Right renal pelvis (tissue), 4 donors: ENCODE results near the gene LRP1B. TPM values are rescaled to one million over a fixed set of nuclear protein-coding genes. Genes with fewer than 3 reads are reported as not detected.
"Not testable (repeated sequence)": the region's sequence is repeated elsewhere in the genome, so short reads cannot be mapped to it uniquely, and the experiment has no call there.

Source experiments
- DNase-seq, 4 donors: peaks; one replicate each; pipeline ENCODE4 v3.0.0-alpha.2; 2013; ENCODE audit warnings: low read depth in 4 of 4, low spot score in 3 of 4, missing footprints in 1 of 4
- polyA plus RNA-seq, 4 donors: library from polyadenylated mRNA; unstranded; fragments of 120-200 nt; gene quantifications; one replicate each; pipeline ENCODE4 v1.2.1, GENCODE V29; 2013; ENCODE audit not compliant: insufficient read length in 4 of 4

The LRP1B gene
- polyA plus RNA-seq, 4 donors, result 0.96 to 1.1 (median 0.99) TPM

DNA sequence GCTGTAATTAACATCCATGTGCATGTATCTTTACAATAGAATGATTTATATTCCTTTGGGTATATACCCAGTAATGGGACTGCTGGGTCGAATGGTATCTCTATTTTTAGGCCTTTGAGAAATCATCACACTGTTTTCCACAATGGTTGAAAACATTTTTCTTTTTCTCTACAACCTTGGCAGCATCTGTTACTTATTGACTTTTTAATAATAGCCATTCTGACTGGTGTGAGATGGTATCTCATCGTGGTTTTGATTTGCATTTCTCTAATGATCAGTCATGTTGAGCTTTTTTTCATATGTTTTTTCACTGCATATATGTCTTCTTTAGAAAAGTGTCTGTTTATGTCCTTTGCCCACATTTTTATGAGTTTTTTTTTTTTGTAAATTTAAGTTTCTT, 1586.0 kb downstream of the LRP1B start:
- DNase-seq, result not testable (repeated sequence)

DNA sequence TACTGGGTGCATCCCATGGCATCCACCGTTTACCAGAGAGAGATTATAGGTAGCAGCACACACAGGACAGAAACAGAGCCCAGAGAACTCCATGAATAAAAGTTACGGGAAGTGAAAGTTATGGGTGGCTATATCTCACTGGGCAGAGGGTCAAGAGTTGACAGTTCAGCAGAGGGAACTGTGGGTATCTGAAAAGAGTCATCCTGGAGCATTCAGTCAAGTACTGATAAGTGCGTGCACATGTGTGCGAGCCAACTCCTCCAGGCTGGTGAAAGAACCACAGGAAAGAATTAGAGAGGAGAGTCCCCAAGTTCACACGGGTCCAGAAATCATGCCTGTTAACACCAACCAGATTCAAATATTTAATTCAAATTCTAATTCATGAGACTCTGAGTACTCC, 1588.2 kb downstream of the LRP1B start:
- no peak for DNase-seq

DNA sequence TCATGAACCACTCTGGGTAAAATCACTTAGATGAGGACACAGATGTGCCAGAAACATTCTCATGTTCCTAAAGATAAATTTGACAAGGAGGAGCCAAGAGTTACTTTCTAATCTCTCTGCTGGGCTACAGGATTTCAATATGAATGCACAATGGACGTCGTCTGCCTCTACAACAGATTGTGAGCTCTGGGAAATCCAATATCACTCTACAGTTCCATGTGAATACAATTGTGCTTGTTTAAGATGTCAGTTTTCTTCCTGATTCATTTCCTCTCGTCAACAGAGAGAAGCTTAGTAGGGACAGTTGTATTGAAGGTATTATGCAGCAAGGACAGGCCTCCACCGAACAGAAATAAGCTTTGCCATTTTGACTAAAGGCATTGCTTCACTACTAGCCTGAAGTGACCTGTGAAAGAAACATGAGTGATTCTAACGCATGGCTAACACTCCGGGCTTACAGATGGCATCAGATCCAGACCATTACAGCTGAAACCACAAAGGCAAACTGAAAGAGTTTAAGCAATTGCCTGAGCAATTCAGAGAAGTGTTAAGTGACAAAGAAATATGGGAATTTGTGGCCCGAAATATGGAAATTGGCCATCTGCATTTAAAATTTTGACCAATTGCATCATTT, 1591.5 kb downstream of the LRP1B start:
- DNase-seq, result no peak

DNA sequence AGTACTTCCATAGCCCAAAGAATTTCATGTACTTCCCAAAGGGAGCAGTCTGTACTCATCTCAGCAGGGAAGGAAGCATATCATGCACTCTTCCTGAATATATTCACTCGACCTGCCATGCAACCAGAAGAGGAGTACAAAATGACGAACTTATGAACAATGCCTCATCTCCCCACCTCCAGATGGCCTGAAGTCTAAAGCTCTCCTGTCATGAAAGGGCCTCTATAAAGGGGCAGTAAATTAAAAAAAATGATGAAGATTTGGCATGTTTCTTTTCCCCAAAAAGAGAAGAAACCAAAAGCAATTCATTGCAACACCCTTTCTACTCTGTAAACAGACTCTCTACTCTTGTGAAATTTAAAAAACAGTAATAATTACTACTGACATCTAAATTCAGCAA, 1601.1 kb downstream of the LRP1B start:
- no peak for DNase-seq

DNA sequence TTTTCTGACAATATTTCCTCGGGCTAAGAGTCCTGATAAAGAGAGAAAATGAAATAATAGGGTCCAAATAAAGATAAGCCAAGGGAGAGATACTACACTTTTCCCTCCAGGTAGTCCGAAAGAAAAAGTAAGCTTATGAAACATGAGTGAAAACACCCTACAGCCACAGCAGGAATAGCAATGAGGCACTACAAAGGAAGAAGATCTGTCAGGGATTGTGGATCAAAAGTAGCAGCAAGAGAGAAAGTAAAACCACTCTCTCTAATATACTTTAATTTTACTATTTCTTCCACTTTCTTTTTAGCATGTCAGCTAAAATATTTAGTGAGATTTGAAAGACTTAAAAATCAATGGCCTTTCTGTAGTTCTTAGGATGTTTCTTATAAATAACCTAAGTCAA, 1601.8 kb downstream of the LRP1B start:
- DNase-seq, result no peak

DNA sequence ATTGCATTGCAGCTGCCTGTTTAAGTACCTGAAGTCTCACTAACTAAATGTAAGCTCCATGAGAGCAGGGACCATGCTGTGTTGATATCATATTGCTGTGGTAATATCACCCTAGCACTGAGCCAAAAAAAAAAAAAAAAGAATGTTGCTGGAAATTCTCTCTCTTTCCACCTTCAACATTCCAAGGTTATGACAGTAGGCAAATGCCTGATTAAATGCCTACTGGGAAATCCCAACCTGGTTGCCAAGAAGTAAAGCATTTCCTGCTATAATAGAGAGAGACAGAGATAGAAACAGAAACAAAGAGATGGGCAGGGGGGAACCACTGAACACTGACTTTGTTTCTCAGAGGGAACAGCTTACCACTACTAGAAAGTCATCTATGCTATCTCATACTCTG, 1604.2 kb downstream of the LRP1B start:
- DNase-seq, result no peak

DNA sequence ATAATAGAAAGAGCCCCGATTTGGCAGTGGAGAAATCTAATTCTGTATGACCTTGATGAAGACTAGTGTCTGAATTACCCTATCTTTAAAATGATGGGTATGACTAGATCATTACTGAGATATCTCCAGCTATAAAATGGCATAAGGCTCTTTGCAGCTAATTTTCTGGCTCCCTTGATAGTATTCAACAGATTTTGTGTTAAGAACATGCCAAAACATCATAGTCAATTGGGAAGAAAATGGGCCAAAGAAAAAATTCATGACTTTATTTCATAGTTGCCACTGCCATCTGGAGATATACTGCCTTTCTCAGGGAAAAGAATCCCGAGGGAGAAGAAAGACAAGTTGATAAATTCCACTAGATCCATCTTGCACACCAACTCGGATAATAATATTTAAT, 1618.7 kb downstream of the LRP1B start:
- DNase-seq, result no peak

DNA sequence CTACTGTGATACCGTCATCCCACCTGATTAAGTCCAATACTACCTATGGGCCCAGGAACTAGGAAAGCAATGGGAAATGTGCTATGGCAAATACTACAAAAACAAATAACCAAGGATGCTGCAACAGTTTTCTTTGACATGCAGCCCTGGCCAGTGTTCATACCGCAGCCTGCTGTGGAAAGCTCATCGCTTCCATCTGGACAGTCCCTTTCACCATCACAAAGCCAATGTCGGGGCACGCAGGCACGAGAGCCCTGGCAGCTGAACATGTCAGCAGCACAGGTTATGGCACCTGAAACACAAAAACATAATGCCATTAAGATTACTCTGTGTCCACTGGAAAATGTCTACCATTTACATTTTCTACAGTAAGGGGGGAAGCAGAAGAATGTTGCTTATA, 1621.1 kb downstream of the LRP1B start:
- DNase-seq, result no peak

DNA sequence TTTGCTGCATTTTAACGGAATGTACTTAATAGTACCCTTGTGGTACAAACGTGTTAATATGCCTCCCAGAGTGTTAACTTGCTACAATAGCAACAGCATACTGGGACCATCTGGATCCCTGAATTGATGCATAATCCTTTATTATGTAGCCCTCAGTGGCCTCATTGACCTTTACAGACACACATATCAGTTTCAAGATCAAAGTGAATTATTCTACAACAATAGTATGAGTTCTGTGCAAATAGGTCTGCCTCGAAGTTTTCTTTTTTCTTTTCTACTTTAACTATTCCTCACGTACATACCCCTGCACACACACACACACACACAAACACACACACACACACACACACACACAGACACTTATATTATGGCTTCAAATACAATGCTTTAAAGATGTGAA, 1622.1 kb downstream of the LRP1B start:
- no peak for DNase-seq

DNA sequence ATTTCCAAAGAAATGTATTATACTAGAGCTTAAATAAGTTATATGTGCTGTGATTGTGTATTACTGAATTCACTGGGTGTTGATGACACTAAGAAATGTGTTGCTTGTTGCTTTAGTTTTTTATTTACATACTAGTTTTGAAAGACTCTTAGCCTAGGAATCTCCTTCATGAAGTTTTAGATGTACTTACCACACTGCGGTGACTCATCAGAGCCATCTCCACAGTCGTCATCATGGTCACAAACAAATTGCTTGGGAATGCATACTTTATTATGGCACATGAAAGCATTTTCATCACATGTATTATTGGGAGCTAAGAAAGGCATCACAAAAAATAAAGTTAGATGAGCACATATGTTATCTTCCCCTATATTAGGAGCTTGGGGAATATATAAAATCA, 1624.2 kb downstream of the LRP1B start:
- DNase-seq, result no peak

DNA sequence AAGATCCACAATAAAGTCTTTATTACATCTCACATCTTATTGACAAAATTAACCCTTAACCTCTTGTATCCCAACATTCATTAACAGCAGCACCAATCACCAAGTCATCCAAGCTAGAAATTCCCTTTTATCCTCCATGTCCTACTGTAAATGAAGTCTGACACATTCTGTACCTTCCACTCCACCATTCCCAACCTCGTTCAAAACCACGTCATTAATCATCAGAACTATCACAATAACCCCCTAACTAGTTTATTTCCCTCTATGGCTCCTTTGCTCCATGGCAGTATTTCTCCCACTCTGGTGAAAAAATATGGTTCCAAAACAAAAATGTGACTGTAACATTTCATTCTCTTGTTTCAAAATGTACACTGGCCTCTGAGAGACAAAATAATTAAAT, 1626.2 kb downstream of the LRP1B start:
- no peak for DNase-seq

DNA sequence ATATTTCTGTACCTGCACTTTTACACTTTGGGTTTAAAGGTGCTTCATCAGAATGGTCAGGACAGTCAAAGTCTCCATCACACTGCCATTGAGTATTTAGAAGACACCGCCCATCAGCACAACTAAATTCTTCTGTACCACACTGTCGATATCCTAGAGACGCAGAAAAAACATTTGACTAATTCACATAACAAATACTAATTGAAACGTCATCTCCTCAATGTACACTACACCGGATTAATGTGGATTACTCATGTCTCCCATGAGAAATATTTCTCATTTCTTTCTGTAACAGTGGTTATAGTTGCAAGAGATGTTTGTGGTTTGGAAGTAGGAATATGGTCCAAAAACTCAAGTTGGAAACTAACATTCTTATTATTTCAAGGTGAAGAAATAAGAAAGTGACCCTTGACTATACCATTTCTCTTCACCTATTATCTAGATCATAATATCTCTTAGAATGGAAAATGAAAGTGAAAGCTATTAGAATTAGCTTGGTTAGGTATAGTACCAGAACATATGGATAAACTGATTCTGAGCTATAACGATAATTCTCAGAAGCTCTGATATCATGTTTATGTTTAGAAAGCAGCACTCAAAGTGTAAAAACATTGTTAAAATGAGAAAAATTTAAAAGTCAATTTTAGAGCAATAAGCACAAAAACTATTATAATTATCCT, 1627.7 kb downstream of the LRP1B start:
- no peak for DNase-seq

DNA sequence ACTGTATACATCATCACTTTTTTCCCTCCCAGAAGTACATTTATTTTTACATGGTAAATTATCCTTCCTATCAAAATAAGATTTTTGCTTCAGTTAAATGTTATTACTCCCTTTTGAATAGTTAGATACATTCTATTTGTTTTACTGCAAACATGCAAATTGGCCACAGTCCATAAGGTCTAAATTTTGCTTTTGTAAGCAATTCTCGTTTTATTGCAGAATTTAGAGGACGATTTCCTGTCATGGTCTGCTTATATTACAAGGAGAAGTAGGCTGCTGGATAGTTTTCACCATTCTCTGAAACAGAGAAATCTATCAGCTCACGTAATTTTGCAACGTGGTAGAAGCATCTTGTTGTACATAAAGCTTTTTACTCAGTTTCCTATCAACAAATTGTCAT, 1632.5 kb downstream of the LRP1B start:
- DNase-seq, result no peak

DNA sequence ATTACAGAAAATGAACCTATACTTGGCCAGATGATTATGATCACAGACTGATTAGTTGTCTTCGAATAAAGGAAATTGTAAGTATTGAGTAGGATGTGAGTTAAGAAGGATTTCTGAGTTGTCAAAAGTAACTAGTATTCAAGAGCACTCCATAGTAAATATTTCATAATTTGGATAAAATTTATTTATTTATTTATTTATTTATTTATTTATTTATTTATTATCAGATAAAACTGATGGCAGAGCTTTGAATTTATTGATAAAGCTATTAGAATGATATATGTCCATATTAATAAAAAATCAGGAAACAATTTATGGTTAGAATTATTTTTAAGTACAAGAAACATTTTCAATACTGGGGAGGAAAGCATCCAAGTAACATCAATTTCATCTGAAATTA, 1634.1 kb downstream of the LRP1B start:
- DNase-seq, result no peak

DNA sequence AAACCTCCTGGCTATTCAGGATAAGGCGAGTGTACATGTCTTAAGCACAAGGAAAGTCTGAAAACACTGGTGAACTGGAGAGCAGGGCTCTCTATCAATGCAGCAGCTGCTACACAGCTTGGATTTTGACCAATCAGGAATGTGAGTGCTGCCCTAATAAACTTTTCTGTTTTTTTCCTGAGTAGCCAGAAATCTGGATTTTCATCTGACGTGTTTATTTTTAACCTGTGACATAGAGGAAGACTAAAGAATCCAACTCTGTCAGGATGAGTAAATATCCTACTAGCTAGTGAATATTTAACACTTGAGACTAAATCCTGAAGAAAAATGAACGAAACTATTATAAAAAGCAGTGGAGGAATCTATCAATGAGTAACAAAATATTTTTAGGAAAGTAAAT, 1638.9 kb downstream of the LRP1B start:
- DNase-seq, result peak in 2 of 4 donors; percentile 1 to 12

DNA sequence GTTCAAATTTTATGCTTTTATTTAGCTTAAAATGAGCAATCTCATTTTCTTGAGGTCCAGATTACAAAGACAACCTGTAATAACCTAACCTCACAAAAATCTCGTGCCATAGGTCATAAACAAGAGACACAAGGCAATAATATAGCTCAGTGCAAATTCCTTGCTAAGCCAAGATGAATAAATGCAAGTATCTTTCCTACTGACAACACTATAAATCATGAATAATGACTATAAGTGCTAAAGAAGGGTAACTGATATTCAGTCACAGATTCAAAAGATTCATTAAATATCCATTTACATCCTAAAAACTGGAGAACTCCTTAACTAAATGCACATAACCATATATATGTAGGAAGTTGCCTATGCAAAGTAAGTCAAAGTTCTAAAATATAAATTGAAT, 1641.6 kb downstream of the LRP1B start:
- DNase-seq, result no peak

DNA sequence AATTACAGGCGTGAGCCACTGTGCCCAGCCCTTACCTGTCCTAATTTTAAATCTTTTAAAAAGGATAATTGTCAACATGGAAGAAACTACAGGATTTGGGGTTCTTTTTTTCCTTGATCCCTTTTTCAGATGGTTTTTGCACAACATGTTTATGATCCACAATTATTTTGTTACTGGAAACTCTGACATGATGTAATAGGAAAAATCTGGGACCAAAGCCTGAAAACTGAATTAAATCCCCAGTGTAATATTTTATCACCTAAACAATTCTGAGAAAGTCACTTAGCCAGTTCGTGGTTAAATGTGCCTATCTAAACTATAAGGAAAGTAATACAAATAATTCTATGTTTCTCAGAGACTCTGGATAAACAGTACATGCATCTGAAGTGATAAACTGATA, 1649.7 kb downstream of the LRP1B start:
- no peak for DNase-seq

DNA sequence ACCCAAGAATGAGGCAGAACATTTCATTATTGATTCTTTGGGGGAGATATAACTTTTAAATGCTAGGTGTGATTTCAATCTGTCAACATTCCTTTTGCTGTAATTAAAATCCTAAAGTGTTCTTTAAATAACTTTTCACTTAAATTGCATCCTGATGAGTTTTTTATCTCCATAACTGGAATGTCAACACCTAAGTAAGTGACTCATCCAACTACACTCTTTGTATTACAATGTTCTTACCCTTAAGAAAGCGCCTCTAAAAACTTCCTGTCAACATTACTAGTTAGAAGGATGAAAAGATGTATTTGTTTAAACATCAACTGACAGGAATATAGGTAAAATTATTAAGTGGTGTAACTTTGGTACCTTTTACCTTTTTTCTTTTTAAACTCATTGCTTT, 1657.0 kb downstream of the LRP1B start:
- DNase-seq, result no peak

DNA sequence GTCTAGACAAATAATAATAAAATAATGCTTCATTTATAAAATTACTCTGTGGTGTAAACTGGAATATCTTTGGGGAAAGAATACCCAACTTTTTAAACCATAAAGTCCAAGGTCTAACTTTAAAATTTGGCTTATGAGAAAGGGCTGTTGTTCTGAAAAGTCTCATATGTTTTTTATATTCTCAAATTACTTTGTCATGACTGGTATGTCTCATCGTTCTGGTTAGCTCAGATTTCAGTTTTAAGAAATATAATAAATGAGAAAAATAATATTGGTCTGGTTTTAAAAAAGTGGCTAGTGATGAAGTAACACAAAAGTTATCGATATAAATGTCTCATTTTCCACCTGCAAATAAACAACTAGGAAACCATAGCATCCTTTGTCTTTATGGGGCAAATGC, 1658.1 kb downstream of the LRP1B start:
- no peak for DNase-seq

DNA sequence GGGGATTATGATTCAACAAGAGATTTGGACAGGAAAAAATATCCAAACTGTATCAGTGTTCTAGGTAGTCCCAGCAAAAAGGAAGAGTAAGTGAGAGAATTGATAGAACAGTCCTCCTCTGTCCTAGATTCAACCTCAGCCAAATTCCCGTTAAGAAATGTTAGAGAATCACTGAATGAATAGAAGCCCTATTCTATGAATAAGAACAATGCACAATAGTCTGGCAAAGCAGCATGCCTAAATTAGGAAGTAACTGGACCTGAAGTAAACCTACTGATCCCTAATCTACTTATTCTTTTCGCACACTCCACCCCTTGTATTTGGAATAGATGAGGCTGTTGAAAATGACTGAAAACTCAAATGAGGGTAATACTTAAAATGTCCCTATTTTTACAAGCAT, 1665.5 kb downstream of the LRP1B start:
- DNase-seq, result no peak

DNA sequence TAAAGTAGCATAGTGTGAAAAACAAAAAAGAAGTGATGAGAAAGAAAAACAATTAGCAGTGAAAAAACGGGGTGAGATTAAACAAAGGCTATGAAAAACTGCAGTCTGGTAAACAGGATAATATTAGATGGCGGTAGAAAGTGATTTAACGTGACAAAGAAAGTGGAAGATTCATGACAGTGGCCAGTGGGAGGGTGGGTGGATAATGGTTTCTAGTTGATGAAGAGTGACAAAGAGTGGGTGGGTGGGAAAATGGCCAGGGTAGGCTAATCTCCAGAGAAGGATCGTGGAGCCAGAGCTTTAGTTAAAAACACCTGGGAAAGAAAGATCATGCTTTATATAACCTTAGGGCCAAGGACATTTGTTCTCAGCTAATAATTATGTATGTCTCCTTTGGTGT, 1667.8 kb downstream of the LRP1B start:
- DNase-seq, result no peak

DNA sequence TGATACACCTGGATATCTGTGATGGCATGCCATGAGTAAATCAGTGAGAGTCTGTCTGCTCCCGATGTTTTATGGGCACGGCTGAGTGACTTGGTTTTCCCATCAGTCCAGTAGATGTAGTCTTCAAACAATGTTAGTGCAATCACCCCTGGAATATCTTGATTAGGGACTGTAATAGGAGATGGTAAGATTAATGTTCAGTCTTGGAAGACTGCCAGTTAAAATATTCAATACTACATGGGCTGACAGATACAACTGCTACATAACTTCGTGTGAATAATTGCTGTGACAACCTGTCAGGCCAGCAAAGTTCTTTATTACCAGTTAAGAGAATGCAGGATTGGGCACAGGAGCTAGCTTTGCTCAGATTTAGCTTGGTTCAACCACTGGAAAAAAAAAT, 1673.3 kb downstream of the LRP1B start:
- peak; percentile 5 to 37 (median 14) for DNase-seq

DNA sequence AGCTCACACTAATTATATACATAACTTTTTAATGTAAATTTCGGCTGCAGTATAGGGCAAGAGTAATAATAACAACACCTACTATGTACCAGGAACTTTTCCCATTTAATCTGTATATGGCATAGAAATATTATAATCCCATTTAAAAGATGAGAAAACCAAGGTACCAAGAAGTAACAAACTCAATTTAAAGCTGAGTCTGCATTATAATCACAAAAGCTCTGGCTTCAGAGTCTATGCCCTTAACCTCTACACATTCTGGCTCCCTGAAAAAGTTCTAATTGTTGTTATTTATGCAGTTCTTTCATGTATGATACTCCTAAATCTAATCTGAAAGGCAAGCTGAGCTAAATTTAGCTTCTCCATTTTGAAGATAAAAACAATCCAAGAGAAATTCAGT, 1675.5 kb downstream of the LRP1B start:
- no peak for DNase-seq
